H9 (cell line): Measurements from ENCODE around the gene SLC16A6. TPM values are rescaled to one million over a fixed set of nuclear protein-coding genes. Genes with fewer than 3 reads are reported as not detected.
"Not testable (repeated sequence)": the region's sequence is repeated elsewhere in the genome, so short reads cannot be mapped to it uniquely, and the experiment has no call there.

Source experiments
- DNase-seq: peaks from one replicate; pipeline ENCODE4 v3.0.0-alpha.2; 2017
- H2AFZ ChIP-seq: one replicate; pipeline ENCODE4 v1.6.1; 2013; ENCODE audit warnings: mild to moderate bottlenecking, low read length, control low read depth, moderate library complexity
- H2AK5ac ChIP-seq: 2 replicates; pipeline ENCODE4 v1.6.1; 2013; ENCODE audit warnings: low read length, control low read depth, mixed read lengths; ENCODE audit not compliant: insufficient read length
- H2BK120ac ChIP-seq: one replicate; pipeline ENCODE4 v1.6.1; 2013; ENCODE audit warnings: low read depth, mild to moderate bottlenecking, low read length, control low read depth, inconsistent platforms; ENCODE audit not compliant: poor library complexity, severe bottlenecking
- H2BK12ac ChIP-seq: 2 replicates; pipeline ENCODE4 v1.6.1; 2013; ENCODE audit warnings: low read length, control low read depth, mixed read lengths, low read depth; ENCODE audit not compliant: insufficient read length
- H2BK15ac ChIP-seq: 2 replicates; pipeline ENCODE4 v1.6.1; 2013; ENCODE audit warnings: low read depth, low read length, control low read depth
- H2BK20ac ChIP-seq: one replicate; pipeline ENCODE4 v1.6.1; 2013; ENCODE audit warnings: low read depth, mild to moderate bottlenecking, low read length, control low read depth, inconsistent platforms; ENCODE audit not compliant: poor library complexity, severe bottlenecking
- H2BK5ac ChIP-seq: 2 replicates; pipeline ENCODE4 v1.6.1; 2013; ENCODE audit warnings: low read length, control low read depth, mixed read lengths; ENCODE audit not compliant: insufficient read length
- H3K14ac ChIP-seq: 2 replicates; pipeline ENCODE4 v1.6.1; 2013; ENCODE audit warnings: low read length, control low read depth; ENCODE audit not compliant: insufficient read depth
- H3K18ac ChIP-seq: 2 replicates; pipeline ENCODE4 v1.6.1; 2013; ENCODE audit warnings: low read depth, mild to moderate bottlenecking, mixed read lengths, low read length, control low read depth; ENCODE audit not compliant: insufficient read length
- H3K23ac ChIP-seq: 2 replicates; pipeline ENCODE4 v1.6.1; 2013; ENCODE audit warnings: low read length, control low read depth, mixed read lengths, low read depth; ENCODE audit not compliant: insufficient read length
- H3K23me2 ChIP-seq: 2 replicates; pipeline ENCODE4 v1.6.1; 2013; ENCODE audit warnings: low read depth, mild to moderate bottlenecking, mixed read lengths, low read length, control low read depth; ENCODE audit not compliant: insufficient read length, poor library complexity, severe bottlenecking
- H3K27ac ChIP-seq: 2 replicates; pipeline ENCODE4 v1.5.1; 2013; ENCODE audit warnings: low read length, control low read depth, mixed read lengths, low read depth; ENCODE audit not compliant: insufficient read length
- H3K27me3 ChIP-seq: 2 replicates; pipeline ENCODE4 v1.6.1; 2013; ENCODE audit warnings: low read length, control low read depth, inconsistent platforms; ENCODE audit not compliant: insufficient read depth
- H3K4ac ChIP-seq: 2 replicates; pipeline ENCODE4 v1.6.1; 2013; ENCODE audit warnings: low read depth, mild to moderate bottlenecking, control low read depth, inconsistent platforms, low read length, moderate library complexity
- H3K4me1 ChIP-seq: 2 replicates; pipeline ENCODE4 v1.6.1; 2013; ENCODE audit warnings: low read length, control low read depth, inconsistent platforms; ENCODE audit not compliant: insufficient read depth
- H3K4me2 ChIP-seq: 2 replicates; pipeline ENCODE4 v1.6.1; 2013; ENCODE audit warnings: low read length, control low read depth, mixed read lengths; ENCODE audit not compliant: insufficient read length, insufficient read depth
- H3K56ac ChIP-seq: 2 replicates; pipeline ENCODE4 v1.6.1; 2013; ENCODE audit warnings: low read depth, mild to moderate bottlenecking, mixed read lengths, low read length, control low read depth; ENCODE audit not compliant: insufficient read length
- H3K79me1 ChIP-seq: 2 replicates; pipeline ENCODE4 v1.6.1; 2013; ENCODE audit warnings: low read depth, mild to moderate bottlenecking, moderate library complexity, low read length, control low read depth, inconsistent platforms; ENCODE audit not compliant: insufficient read depth, poor library complexity, severe bottlenecking
- H3K79me2 ChIP-seq: 2 replicates; pipeline ENCODE4 v1.6.1; 2013; ENCODE audit warnings: low read length, control low read depth, inconsistent platforms; ENCODE audit not compliant: insufficient read depth
- H3K9ac ChIP-seq: 2 replicates; pipeline ENCODE4 v1.6.1; 2013; ENCODE audit warnings: low read length, control low read depth, mixed read lengths; ENCODE audit not compliant: insufficient read length; ENCODE audit errors: extremely low read depth
- H3K9me3 ChIP-seq: one replicate; pipeline ENCODE4 v1.6.1; 2013; ENCODE audit warnings: low read depth, low read length, inconsistent platforms; ENCODE audit not compliant: control insufficient read depth
- H3T11ph ChIP-seq: one replicate; pipeline ENCODE4 v1.6.1; 2013; ENCODE audit warnings: mild to moderate bottlenecking, low read length, control low read depth, inconsistent platforms
- H4K20me1 ChIP-seq: one replicate; pipeline ENCODE4 v1.6.1; 2013; ENCODE audit not compliant: control insufficient read depth, insufficient read length, insufficient read depth
- H4K5ac ChIP-seq: 2 replicates; pipeline ENCODE4 v1.6.1; 2013; ENCODE audit warnings: low read depth, mild to moderate bottlenecking, mixed read lengths, low read length, control low read depth; ENCODE audit not compliant: insufficient read length
- H4K8ac ChIP-seq: replicated peaks from 2 replicates; pipeline ENCODE4 v1.6.1; 2013; ENCODE audit warnings: low read length, control low read depth, mixed read lengths, low read depth; ENCODE audit not compliant: insufficient read length
- H4K91ac ChIP-seq: 2 replicates; pipeline ENCODE4 v1.6.1; 2013; ENCODE audit warnings: low read depth, mild to moderate bottlenecking, moderate library complexity, mixed read lengths, low read length, control low read depth; ENCODE audit not compliant: insufficient read length
- H3K27ac Mint-ChIP-seq, 3 experiments: 2 replicates in 2 of 3; 3 replicates in 1 of 3; pipeline ENCODE4 v1.8.0; 2020 to 2021; ENCODE audit warnings: mixed read lengths in 3 of 3, mild to moderate bottlenecking in 1 of 3, moderate library complexity in 1 of 3
- H3K27me3 Mint-ChIP-seq: 2 replicates; pipeline ENCODE4 v1.8.0; 2021; ENCODE audit warnings: low read depth, mild to moderate bottlenecking, moderate library complexity, mixed read lengths
- H3K36me3 Mint-ChIP-seq, 3 experiments: 2 replicates in 2 of 3; 3 replicates in 1 of 3; pipeline ENCODE4 v1.8.0; 2020 to 2021; ENCODE audit warnings: low read depth in 3 of 3, mixed read lengths in 3 of 3; ENCODE audit not compliant: insufficient read depth in 1 of 3
- H3K4me1 Mint-ChIP-seq, 2 experiments: 2 replicates each; pipeline ENCODE4 v1.8.0; 2020; ENCODE audit warnings: mixed read lengths in 2 of 2
- H3K4me3 Mint-ChIP-seq, 2 experiments: 2 replicates in 1 of 2; 3 replicates in 1 of 2; pipeline ENCODE4 v1.8.0; 2020 to 2021; ENCODE audit warnings: mild to moderate bottlenecking in 2 of 2, mixed read lengths in 2 of 2, moderate library complexity in 1 of 2
- H3K9me3 Mint-ChIP-seq, 2 experiments: 2 replicates in 1 of 2; 3 replicates in 1 of 2; pipeline ENCODE4 v1.8.0; 2020; ENCODE audit warnings: mild to moderate bottlenecking in 2 of 2, mixed read lengths in 2 of 2, moderate library complexity in 1 of 2
- WGBS: extraction: QIAGEN DNeasy Blood & Tissue Kit; methylation state at CpG from one replicate; pipeline ENCODE4 v1.1.7; 2013; ENCODE audit warnings: missing lambda C conversion rate, low lambda C conversion rate, mixed read lengths; ENCODE audit not compliant: insufficient read length; ENCODE audit errors: extremely low coverage; 5-methylcytosine and 5-hydroxymethylcytosine counted together
- total RNA-seq: library from RNA; stranded (reverse); gene quantifications from 2 replicates; pipeline ENCODE4 v1.2.1, GENCODE V29; 2021

SLC16A6 gene
- total RNA-seq, 1 experiment from 2014 or later = 0.33 TPM

- not testable (repeated sequence) for H3K4me2 ChIP-seq
These were observed 31.9 kb downstream of the SLC16A6 start for GRCh38 chr17:68258890-68259647.

More at GRCh38 chr17:68258890-68259647, 31.9 kb downstream of the SLC16A6 start:
- peak; percentile 69 for DNase-seq
- H2BK15ac ChIP-seq, H3T11ph ChIP-seq, H3K56ac ChIP-seq, H2BK12ac ChIP-seq, H4K8ac ChIP-seq, H2BK120ac ChIP-seq, H4K20me1 ChIP-seq, H3K9me3 ChIP-seq, H3K79me1 ChIP-seq, H2BK5ac ChIP-seq, H3K79me2 ChIP-seq, H3K18ac ChIP-seq, H4K5ac ChIP-seq, H4K91ac ChIP-seq, H3K23me2 ChIP-seq, H3K27ac ChIP-seq, H3K27me3 ChIP-seq, H3K27me3 Mint-ChIP-seq, H3K4ac ChIP-seq, H2BK20ac ChIP-seq, H3K23ac ChIP-seq, H3K4me1 ChIP-seq, H2AK5ac ChIP-seq, H3K9me3 Mint-ChIP-seq, H3K14ac ChIP-seq, H3K9ac ChIP-seq: not testable (repeated sequence)
- H3K4me1 Mint-ChIP-seq = peaks cover 13 to 19% of the 10 kb centered on the region in 2 experiments
- peaks cover 8 to 26% (median 20%) of the 10 kb centered on the region in 3 experiments; a peak in 6 of 7 replicates for H3K36me3 Mint-ChIP-seq
- peak overlapping the region; percentile 11 for H2AFZ ChIP-seq
- no CpG with 5 or more reads among the region's 44 CpGs for WGBS
- peak overlapping the region; percentile 57 to 69 for H3K4me3 Mint-ChIP-seq
- peak overlapping the region in 1 of 3 experiments; percentile 74; a peak in 1 of 7 replicates for H3K27ac Mint-ChIP-seq
